Hepatic stellate cell (primary cell): Measurements from ENCODE around the gene CFL2.
"Not testable (repeated sequence)": the region's sequence is repeated elsewhere in the genome, so short reads cannot be mapped to it uniquely, and the experiment has no call there.

Experiments
- DNase-seq: peaks from one replicate; pipeline ENCODE4 v3.0.0; 2011; ENCODE audit warnings: low spot score

Gene CFL2

GRCh38 chr14:34714320-34715126, at the start of gene CFL2:
Gene CFL2, minus strand, starts transcription at chr14:34714593. Its CDS starts 53 bp downstream, at chr14:34714540.
- peak; percentile 91 for DNase-seq

DNA sequence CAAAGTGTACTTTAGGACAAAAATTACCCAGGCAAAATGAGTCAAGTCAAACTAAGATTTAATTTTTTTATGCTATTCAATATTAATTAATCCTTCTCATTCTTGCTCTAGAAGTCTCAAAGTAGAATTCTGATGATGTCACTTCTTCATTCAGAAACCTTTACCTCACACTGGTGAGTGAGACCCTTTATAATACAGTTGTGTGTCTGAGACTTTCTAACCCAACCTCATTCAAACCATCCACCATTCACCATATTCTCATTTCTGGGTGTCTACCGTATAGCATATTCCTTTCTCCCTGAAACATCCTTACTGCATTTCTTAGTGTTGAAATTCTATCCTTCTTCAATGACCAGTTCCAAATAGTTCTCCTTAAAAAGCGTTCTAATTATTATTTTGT, 40.8 kb upstream of the CFL2 start:
- DNase-seq = no peak

DNA sequence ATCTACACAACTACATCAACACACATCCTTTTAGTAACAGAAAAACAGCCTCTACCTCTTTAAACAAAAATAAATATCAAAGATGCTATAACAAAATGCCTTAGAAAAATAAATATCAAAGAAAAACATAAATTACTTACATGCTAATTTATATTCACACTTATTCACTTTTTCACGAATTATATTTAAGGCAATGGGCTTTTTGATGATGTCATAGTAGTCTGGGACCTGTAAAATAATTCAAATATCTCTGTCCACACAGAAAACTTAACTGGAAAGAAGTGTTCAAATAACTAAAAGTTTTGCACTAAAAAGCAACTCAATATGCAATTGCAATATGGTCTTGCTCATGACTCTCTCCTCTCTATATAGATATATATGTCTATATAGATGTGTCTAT, 40.3 kb upstream of the CFL2 start:
- no peak for DNase-seq

GRCh38 chr14:34750670-34751069, 36.3 kb upstream of the CFL2 start:
- DNase-seq = peak; percentile 38

DNA sequence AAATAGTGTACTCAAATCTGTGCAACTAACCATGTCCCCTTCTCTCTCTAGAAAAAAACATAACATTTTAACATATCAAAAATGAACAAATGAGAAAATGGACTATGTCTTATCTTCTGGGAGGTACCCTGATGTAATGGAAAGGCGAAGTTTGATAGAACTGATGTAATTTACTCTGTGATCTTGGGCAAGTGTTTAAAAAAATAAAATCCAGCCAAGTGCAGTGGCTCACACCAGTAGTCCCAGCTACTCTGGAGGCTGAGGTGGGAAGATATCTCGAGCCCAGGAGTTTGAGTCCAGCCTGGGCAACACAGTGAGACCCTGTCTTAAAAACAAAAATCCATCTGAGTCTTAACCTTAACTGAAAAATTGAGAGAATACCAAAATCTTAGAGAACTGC, 35.8 kb upstream of the CFL2 start:
- DNase-seq = no peak

GRCh38 chr14:34749408-34749807, 35.0 kb upstream of the CFL2 start:
- DNase-seq = no peak

DNA sequence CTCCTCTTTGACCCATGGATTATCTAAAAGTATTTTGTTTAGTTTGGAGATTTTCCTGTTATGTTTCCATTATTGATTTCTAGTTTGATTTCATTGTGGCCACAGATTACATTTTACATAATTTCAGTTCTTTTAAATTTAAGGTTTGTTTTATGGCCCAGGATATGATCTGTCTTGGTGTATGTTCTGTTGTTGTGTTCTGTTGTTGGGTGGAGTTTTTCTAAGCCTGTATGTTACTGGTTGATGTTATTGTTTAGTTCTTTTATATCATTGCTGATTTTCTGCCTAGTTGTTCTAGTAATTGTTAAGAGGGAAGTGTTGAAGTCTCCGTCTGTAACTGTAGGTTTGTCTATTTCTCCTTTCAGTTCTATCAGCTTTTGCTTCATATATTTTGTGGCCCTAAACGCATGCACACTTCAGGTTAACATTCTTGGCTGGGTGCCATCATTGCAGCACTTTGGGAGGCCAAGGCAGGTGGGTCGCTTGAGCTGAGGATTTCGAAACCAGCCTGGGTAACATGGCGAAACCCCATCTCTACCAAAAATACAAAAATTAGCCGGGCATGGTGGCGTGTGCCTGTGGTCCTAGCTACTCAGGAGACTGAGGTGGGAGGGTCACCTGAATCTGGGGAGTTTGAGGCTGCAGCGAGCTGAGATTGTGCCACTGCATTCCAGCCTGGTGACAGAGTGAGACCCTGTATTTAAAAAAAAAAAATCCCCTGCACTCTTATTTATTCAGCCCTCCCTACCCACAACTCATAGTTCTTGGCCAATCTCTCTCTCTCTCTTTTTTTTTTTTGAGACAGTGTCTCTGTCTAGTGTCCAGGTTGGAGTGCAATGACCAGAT, 28.1 kb upstream of the CFL2 start:
- DNase-seq = no peak

- no peak for DNase-seq
Observed at GRCh38 chr14:34741840-34742239, 27.4 kb upstream of the CFL2 start.

- DNase-seq = not testable (repeated sequence)
Observed at GRCh38 chr14:34740139-34740538, 25.7 kb upstream of the CFL2 start.

DNA sequence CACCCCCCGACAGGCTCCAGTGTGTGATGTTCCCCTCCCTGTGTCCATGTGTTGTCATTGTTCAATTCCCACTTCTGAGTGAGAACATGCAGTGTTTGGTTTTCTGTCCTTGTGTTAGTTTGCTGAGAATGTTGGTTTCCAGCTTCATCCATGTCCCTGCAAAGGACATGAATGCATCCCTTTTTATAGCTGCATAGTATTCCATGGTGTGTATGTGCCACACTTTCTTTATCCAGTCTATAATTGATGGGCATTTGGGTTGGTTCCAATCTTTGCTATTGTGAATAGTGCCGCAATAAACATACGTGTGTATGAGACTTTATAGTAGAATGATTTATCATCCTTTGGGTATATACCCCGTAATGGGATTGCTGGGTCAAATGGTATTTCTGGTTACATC, 22.7 kb upstream of the CFL2 start:
- not testable (repeated sequence) for DNase-seq

GRCh38 chr14:34733245-34733644, 18.9 kb upstream of the CFL2 start:
- DNase-seq = no peak

- no peak for DNase-seq
Observed at GRCh38 chr14:34732802-34733201, 18.4 kb upstream of the CFL2 start.

- DNase-seq = no peak
Observed at GRCh38 chr14:34723867-34724266, 9.5 kb upstream of the CFL2 start.

- DNase-seq = peak; percentile 71
Observed at GRCh38 chr14:34722723-34723545, 8.5 kb upstream of the CFL2 start.

DNA sequence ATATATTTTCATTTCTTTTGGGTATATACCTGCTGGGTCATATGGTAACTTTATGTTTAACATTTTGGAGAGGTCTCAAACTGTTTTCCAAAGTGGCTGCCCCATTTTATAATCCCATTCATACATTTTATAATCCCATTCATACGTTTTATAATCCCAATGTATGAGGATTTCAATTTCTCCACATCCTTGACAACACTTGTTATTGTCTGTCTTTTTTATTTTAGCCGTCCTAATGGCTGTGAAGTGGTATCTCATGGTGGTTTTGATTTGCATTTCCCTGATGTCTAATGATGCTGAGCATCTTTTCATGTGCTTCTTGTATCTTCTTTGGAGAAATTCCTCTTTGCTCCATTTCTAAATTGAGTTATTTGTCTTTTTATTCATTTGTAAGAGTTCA, 6.7 kb upstream of the CFL2 start:
- DNase-seq = no peak

DNA sequence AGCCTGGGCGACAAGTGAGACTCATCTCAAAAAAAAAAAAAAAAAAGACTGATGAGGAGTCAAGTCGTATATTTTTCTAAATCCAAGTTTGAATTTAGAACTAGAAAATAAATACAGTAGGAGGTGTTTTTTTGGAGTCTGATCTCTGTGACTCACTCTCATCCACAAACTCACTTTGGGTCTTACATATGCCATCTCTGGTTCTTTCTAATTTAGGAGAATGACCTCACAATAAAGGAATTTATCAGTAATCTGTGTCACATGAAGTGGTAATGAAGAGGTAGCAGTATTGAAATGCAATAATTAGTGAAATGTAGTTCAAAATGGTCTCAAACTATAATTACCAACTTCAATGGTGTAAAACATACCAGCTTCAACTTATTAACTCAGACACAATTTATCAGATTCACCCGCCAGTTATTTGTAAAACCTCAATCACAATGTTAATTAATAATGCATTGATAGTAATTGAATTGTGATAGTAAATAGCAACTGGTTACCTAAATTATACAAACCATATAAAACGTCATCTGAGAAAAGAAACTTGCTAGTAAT, 4.4 kb upstream of the CFL2 start:
- peak; percentile 57 for DNase-seq

DNA sequence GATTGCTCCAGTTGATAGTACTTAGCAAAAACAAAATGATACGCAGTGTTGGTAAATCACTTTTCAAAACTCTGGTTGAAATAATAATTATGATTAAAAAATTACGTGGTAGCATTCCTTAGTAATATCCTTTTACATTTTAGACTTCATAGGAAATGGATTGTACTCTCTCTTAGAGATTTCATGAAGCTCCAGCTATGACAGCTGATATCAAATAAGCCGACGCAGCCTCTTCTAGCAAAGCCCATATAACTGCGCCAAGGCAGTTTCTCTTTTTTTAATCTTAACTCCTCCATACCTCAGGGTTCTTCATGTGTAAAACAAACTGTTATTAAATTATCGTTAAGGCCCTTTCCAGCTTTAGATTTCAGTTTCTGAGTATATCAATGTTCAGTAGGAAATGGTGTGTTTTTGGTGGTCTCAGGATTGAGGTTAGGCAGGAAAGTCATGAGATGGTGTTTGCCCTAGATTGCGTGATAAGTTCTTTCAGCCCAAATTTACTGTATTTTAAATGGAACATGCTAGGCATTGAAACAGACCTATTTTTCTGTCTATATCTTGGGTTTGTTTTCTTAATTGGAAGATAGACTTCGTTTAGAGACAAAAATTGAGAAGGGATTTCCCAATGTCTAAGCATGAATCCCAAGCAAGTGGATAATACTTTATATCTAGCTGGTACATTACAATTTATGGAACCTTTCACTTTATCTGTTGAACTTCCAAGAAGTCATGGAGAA, 902 bp upstream of the CFL2 start:
- DNase-seq = no peak

GRCh38 chr14:34713681-34714319, 593 bp downstream of the CFL2 start:
- DNase-seq = peak; percentile 68

- DNase-seq = no peak
Observed at GRCh38 chr14:34713122-34713680, 1.2 kb downstream of the CFL2 start.
